Activated CD8-positive, alpha-beta memory T cell treated with anti-CD3 and anti-CD28 coated beads for 48 hours (primary cell): ENCODE results near the gene SSTR5.

Experiments
- DNase-seq, 3 experiments: peaks; one replicate each; pipeline ENCODE4 v3.0.0-alpha.2; 2020; ENCODE audit warnings: low read depth in 2 of 3, low spot score in 2 of 3

The SSTR5 gene

GRCh38 chr16:1102921-1103635, 30.5 kb downstream of the SSTR5 start:
- DNase-seq: peak; percentile 46 to 64 (median 48)

- DNase-seq: no peak
Measured at GRCh38 chr16:1103636-1103980, 31.1 kb downstream of the SSTR5 start.

- DNase-seq: peak in 2 of 3 experiments; percentile 14 to 31
Measured at GRCh38 chr16:1105888-1106620, 33.5 kb downstream of the SSTR5 start.

GRCh38 chr16:1106659-1107058, 34.1 kb downstream of the SSTR5 start:
- no peak for DNase-seq

GRCh38 chr16:1107141-1107540, 34.6 kb downstream of the SSTR5 start:
- no peak for DNase-seq

GRCh38 chr16:1107731-1108130, 35.2 kb downstream of the SSTR5 start:
- DNase-seq: no peak

- DNase-seq: no peak
Measured at GRCh38 chr16:1108299-1109252, 36.0 kb downstream of the SSTR5 start.

- DNase-seq: no peak
Measured at GRCh38 chr16:1109648-1110047, 37.1 kb downstream of the SSTR5 start.

- DNase-seq: no peak
Measured at GRCh38 chr16:1112506-1113184, 40.1 kb downstream of the SSTR5 start.

GRCh38 chr16:1113489-1113888, 40.9 kb downstream of the SSTR5 start:
- DNase-seq: no peak

- DNase-seq: no peak
Measured at GRCh38 chr16:1113889-1114526, 41.5 kb downstream of the SSTR5 start.

- DNase-seq: no peak
Measured at GRCh38 chr16:1116693-1117077, 44.1 kb downstream of the SSTR5 start.

- DNase-seq: no peak
Measured at GRCh38 chr16:1117176-1117900, 44.8 kb downstream of the SSTR5 start.

- no peak for DNase-seq
Measured at GRCh38 chr16:1117926-1118325, 45.4 kb downstream of the SSTR5 start.

- DNase-seq: no peak
Measured at GRCh38 chr16:1119129-1119528, 46.6 kb downstream of the SSTR5 start.

- no peak for DNase-seq
Measured at GRCh38 chr16:1119766-1120576, 47.4 kb downstream of the SSTR5 start.

- no peak for DNase-seq
Measured at GRCh38 chr16:1120577-1120941, 48.0 kb downstream of the SSTR5 start.

- no peak for DNase-seq
Measured at GRCh38 chr16:1121009-1121408, 48.5 kb downstream of the SSTR5 start.
